Fibroblast of lung (primary cell): ENCODE data around the gene RNASE13. TPM values are rescaled to one million over a fixed set of nuclear protein-coding genes. Genes with fewer than 3 reads are reported as not detected.

Source experiments
- DNase-seq, 2 donors: peaks; one replicate each; pipeline versions ENCODE4 v3.0.0 to v3.0.0-alpha.2; 2010; ENCODE audit warnings: low read depth in 2 of 2
- H2AFZ ChIP-seq: 2 replicates; pipeline ENCODE4 v1.5.1; 2012; ENCODE audit warnings: low read length, control low read depth, inconsistent platforms
- H3K27ac ChIP-seq: 2 replicates; pipeline ENCODE4 v1.5.1; 2011; ENCODE audit warnings: low read length, control low read depth; ENCODE audit not compliant: insufficient read depth
- H3K27me3 ChIP-seq: 2 replicates; pipeline ENCODE4 v1.5.1; 2011; ENCODE audit warnings: mild to moderate bottlenecking, low read length; ENCODE audit not compliant: control insufficient read depth, insufficient read depth
- H3K36me3 ChIP-seq: 2 replicates; pipeline ENCODE4 v1.5.1; 2011; ENCODE audit warnings: low read length; ENCODE audit not compliant: control insufficient read depth, insufficient read depth
- H3K4me1 ChIP-seq: 2 replicates; pipeline ENCODE4 v1.5.1; 2011; ENCODE audit warnings: low read length; ENCODE audit not compliant: control insufficient read depth, insufficient read depth; ENCODE audit errors: extremely low read depth
- H3K4me2 ChIP-seq: 2 replicates; pipeline ENCODE4 v1.5.1; 2011; ENCODE audit warnings: low read length, control low read depth; ENCODE audit not compliant: insufficient read depth; ENCODE audit errors: extremely low read depth
- H3K4me3 ChIP-seq, 4 experiments: fragments of 200-600 bp in 1 of 4; sonication (generic) in 1 of 4; replicated peaks in 1 of 4; 2 replicates each; pipeline ENCODE4 v1.5.1; 2011 to 2016; ENCODE audit warnings: low read length in 4 of 4, low read depth in 3 of 4, mild to moderate bottlenecking in 3 of 4, control low read depth in 2 of 4, inconsistent platforms in 1 of 4, mixed read lengths in 1 of 4; ENCODE audit not compliant: insufficient read depth in 1 of 4; ENCODE audit errors: control extremely low read depth in 1 of 4
- H3K79me2 ChIP-seq: 2 replicates; pipeline ENCODE4 v1.5.1; 2012; ENCODE audit warnings: mild to moderate bottlenecking, low read length, inconsistent platforms; ENCODE audit not compliant: control insufficient read depth, insufficient read depth
- H3K9ac ChIP-seq: 2 replicates; pipeline ENCODE4 v1.5.1; 2011; ENCODE audit warnings: mild to moderate bottlenecking, low read length, control low read depth; ENCODE audit not compliant: insufficient read depth
- H3K9me3 ChIP-seq: 2 replicates; pipeline ENCODE4 v1.5.1; 2012; ENCODE audit warnings: low read depth, low read length; ENCODE audit not compliant: control insufficient read depth, insufficient read depth
- H4K20me1 ChIP-seq: 2 replicates; pipeline ENCODE4 v1.5.1; 2011; ENCODE audit warnings: low read length; ENCODE audit not compliant: control insufficient read depth, insufficient read depth; ENCODE audit errors: extremely low read depth
- CTCF ChIP-seq, 2 donors: IDR thresholded peaks in 1 of 2; conservative IDR thresholded peaks in 1 of 2; 1 replicate in 1 of 2; 2 replicates in 1 of 2; pipeline ENCODE4 v1.5.1; 2011 to 2012; ENCODE audit warnings: low read length in 2 of 2, control low read depth in 1 of 2, inconsistent platforms in 1 of 2, low read depth in 1 of 2, mild to moderate bottlenecking in 1 of 2
- EZH2 ChIP-seq: IDR thresholded peaks from 2 replicates; pipeline ENCODE4 v1.5.1; 2012; ENCODE audit warnings: low read length, control low read depth, mild to moderate bottlenecking; ENCODE audit errors: missing control alignments
- polyA plus RNA-seq, 2 donors: library from polyadenylated mRNA; depleted of rRNA in 1 of 2; stranded (reverse) in 1 of 2; unstranded in 1 of 2; fragments of >200 nt; gene quantifications; 2 replicates each; pipeline ENCODE4 v1.2.1, GENCODE V29; 2011 to 2012; ENCODE audit warnings: missing spikeins in 1 of 2
- total RNA-seq: library from RNA; depleted of rRNA; stranded (reverse); fragments of >200 nt; gene quantifications from 2 replicates; pipeline ENCODE4 v1.2.1, GENCODE V29; 2014

RNASE13 gene
- total and polyA plus RNA-seq, 2 donors (not counting 1 experiment from before 2014, with no cell fraction given) = not detected

GRCh38 chr14:21073921-21074320 is 39.3 kb upstream of the RNASE13 start:
- no peaks in the 10 kb centered on the region for H3K27me3 ChIP-seq
- no peak overlapping the region for H2AFZ ChIP-seq
- H3K4me2 ChIP-seq = no peak overlapping the region
- peaks cover 2% of the 10 kb centered on the region for H3K79me2 ChIP-seq
- H3K9ac ChIP-seq = no peak overlapping the region
- no peak for TF ChIP-seq EZH2
- no peak for TF ChIP-seq CTCF (conservative IDR thresholded peaks at IDR 0.05 in 1 of 2, IDR thresholded peaks at IDR 0.05 in 1 of 2; ENCODE audit: low read depth in 1 of 2, low read length in 2 of 2)
- no peaks in the 10 kb centered on the region for H3K9me3 ChIP-seq
- no peak overlapping the region for H3K27ac ChIP-seq
- no peak for DNase-seq
- peaks cover 9% of the 10 kb centered on the region for H3K4me1 ChIP-seq
- H3K4me3 ChIP-seq = no peak overlapping the region
- peaks cover 28% of the 10 kb centered on the region for H3K36me3 ChIP-seq
- no peaks in the 10 kb centered on the region for H4K20me1 ChIP-seq

- peaks cover 2% of the 10 kb centered on the region for H3K79me2 ChIP-seq
Measured at GRCh38 chr14:21072781-21073339, 38.3 kb upstream of the RNASE13 start.

GRCh38 chr14:21072031-21072473 is 37.4 kb upstream of the RNASE13 start:
- H3K36me3 ChIP-seq = peaks cover 22% of the 10 kb centered on the region
- no peaks in the 10 kb centered on the region for H4K20me1 ChIP-seq
- DNase-seq = peak; percentile 78 to 81
- peak overlapping the region; percentile 46 to 74 (median 58) for H3K4me3 ChIP-seq
- no peaks in the 10 kb centered on the region for H3K27me3 ChIP-seq
- peak; percentile 12 to 22 for TF ChIP-seq CTCF (conservative IDR thresholded peaks at IDR 0.05 in 1 of 2, IDR thresholded peaks at IDR 0.05 in 1 of 2; ENCODE audit: low read depth in 1 of 2, low read length in 2 of 2)
- TF ChIP-seq EZH2 = no peak
- peak overlapping the region; percentile 49 for H3K4me2 ChIP-seq
- H3K4me1 ChIP-seq = peaks cover 11% of the 10 kb centered on the region
- H3K9me3 ChIP-seq = no peaks in the 10 kb centered on the region
- peak overlapping the region; percentile 96 for H3K27ac ChIP-seq
- H2AFZ ChIP-seq = no peak overlapping the region
- H3K9ac ChIP-seq = peak overlapping the region; percentile 67
- H3K79me2 ChIP-seq = peaks cover 2% of the 10 kb centered on the region

More at GRCh38 chr14:21072781-21073339, 38.3 kb upstream of the RNASE13 start:
- no peak for TF ChIP-seq EZH2
- no peak for TF ChIP-seq CTCF (conservative IDR thresholded peaks at IDR 0.05 in 1 of 2, IDR thresholded peaks at IDR 0.05 in 1 of 2; ENCODE audit: low read depth in 1 of 2, low read length in 2 of 2)
- peaks cover 11% of the 10 kb centered on the region for H3K4me1 ChIP-seq
- H2AFZ ChIP-seq = no peak overlapping the region
- no peaks in the 10 kb centered on the region for H3K27me3 ChIP-seq
- peak overlapping the region; percentile 49 for H3K4me2 ChIP-seq
- H3K36me3 ChIP-seq = peaks cover 24% of the 10 kb centered on the region
- no peaks in the 10 kb centered on the region for H3K9me3 ChIP-seq
- H3K27ac ChIP-seq = peak overlapping the region; percentile 96
- H3K9ac ChIP-seq = no peak overlapping the region
- H3K4me3 ChIP-seq = no peak overlapping the region
- no peak for DNase-seq
- no peaks in the 10 kb centered on the region for H4K20me1 ChIP-seq
